Neural cell (in vitro differentiated cells): ENCODE data around the gene ATF7IP2. TPM values are rescaled to one million over a fixed set of nuclear protein-coding genes. Genes with fewer than 3 reads are reported as not detected.

Experiments
- H2AFZ ChIP-seq: fragments of 200-600, 300-800 bp; sonication (generic), shearing (Covaris generic); 2 replicates; pipeline ENCODE4 v1.6.0; 2014; ENCODE audit warnings: low read depth, mild to moderate bottlenecking, antibody characterized with exemption, low read length, moderate library complexity
- H3F3A ChIP-seq: fragments of 200-600 bp; shearing (Covaris generic); 2 replicates; pipeline ENCODE4 v1.6.1; 2016; ENCODE audit warnings: mild to moderate bottlenecking, moderate library complexity, mixed read lengths, antibody characterized with exemption, low read length; ENCODE audit not compliant: insufficient read depth, poor library complexity, severe bottlenecking
- H3K27ac ChIP-seq: fragments of 200-600, 300-800 bp; sonication (generic), shearing (Covaris generic); 2 replicates; pipeline ENCODE4 v1.5.1; 2014; ENCODE audit warnings: mild to moderate bottlenecking, low read length, moderate library complexity
- H3K27me3 ChIP-seq: fragments of 300-800, 200-600 bp; sonication (generic), shearing (Covaris generic); 2 replicates; pipeline ENCODE4 v1.6.0; 2014; ENCODE audit warnings: mild to moderate bottlenecking, low read depth, low read length, moderate library complexity; ENCODE audit not compliant: insufficient read depth
- H3K36me3 ChIP-seq: fragments of 300-800, 200-600 bp; sonication (generic), shearing (Covaris generic); 2 replicates; pipeline ENCODE4 v1.5.1; 2014; ENCODE audit warnings: mild to moderate bottlenecking, antibody characterized with exemption, low read length, moderate library complexity; ENCODE audit not compliant: insufficient read depth
- H3K4me2 ChIP-seq: fragments of 300-800, 200-600 bp; sonication (generic), shearing (Covaris generic); 2 replicates; pipeline ENCODE4 v1.6.0; 2014; ENCODE audit warnings: mild to moderate bottlenecking, low read length
- H3K4me3 ChIP-seq: fragments of 300-800, 200-600 bp; sonication (generic), shearing (Covaris generic); 2 replicates; pipeline ENCODE4 v1.5.1; 2014; ENCODE audit warnings: mild to moderate bottlenecking, low read length, moderate library complexity
- H3K79me2 ChIP-seq: fragments of 200-600 bp; shearing (Covaris generic); replicated peaks from 2 replicates; pipeline ENCODE4 v1.6.0; 2014; ENCODE audit warnings: mild to moderate bottlenecking, low read length, moderate library complexity; ENCODE audit not compliant: insufficient read depth
- H3K9ac ChIP-seq: fragments of 300-800, 200-600 bp; sonication (generic), shearing (Covaris generic); 2 replicates; pipeline ENCODE4 v1.6.1; 2016; ENCODE audit warnings: mild to moderate bottlenecking, low read length, mixed read lengths
- H3K9me2 ChIP-seq: fragments of 200-600 bp; shearing (Covaris generic); 2 replicates; pipeline ENCODE4 v1.6.1; 2016; ENCODE audit warnings: mild to moderate bottlenecking, low read length, mixed read lengths; ENCODE audit not compliant: insufficient read depth
- H3K9me3 ChIP-seq: fragments of 200-600, 300-800 bp; sonication (generic), shearing (Covaris generic); 2 replicates; pipeline ENCODE4 v1.6.1; 2016; ENCODE audit warnings: mild to moderate bottlenecking, mixed run types, low read length, moderate library complexity, mixed read lengths
- H4K20me1 ChIP-seq: fragments of 200-600 bp; shearing (Covaris generic); 2 replicates; pipeline ENCODE4 v1.6.1; 2016; ENCODE audit warnings: mild to moderate bottlenecking, mixed run types; ENCODE audit not compliant: insufficient read depth
- EP300 ChIP-seq: fragments of 450-650 bp; conservative IDR thresholded peaks from 2 replicates; pipeline ENCODE4 v1.6.1; 2014; ENCODE audit warnings: antibody characterized with exemption, mild to moderate bottlenecking, moderate library complexity; ENCODE audit not compliant: poor library complexity, severe bottlenecking
- EZH2 ChIP-seq: fragments of 200-600, 300-800 bp; shearing (Covaris generic), sonication (generic); IDR thresholded peaks from 2 replicates; pipeline ENCODE4 v1.6.1; 2014; ENCODE audit warnings: antibody characterized with exemption, low read length, borderline replicate concordance, mild to moderate bottlenecking; ENCODE audit not compliant: insufficient read depth, poor library complexity, severe bottlenecking
- MXI1 ChIP-seq: fragments of 450-650 bp; conservative IDR thresholded peaks from 2 replicates; pipeline ENCODE4 v1.6.1; 2014; ENCODE audit warnings: antibody characterized with exemption, mild to moderate bottlenecking; ENCODE audit not compliant: poor library complexity, severe bottlenecking
- POLR2AphosphoS5 ChIP-seq: IDR thresholded peaks from 2 replicates; pipeline ENCODE4 v1.6.1; 2012
- RAD21 ChIP-seq: fragments of 450-650 bp; conservative IDR thresholded peaks from 2 replicates; pipeline ENCODE4 v1.6.1; 2014; ENCODE audit warnings: antibody characterized with exemption, mild to moderate bottlenecking, moderate library complexity
- REST ChIP-seq: IDR thresholded peaks from 2 replicates; pipeline ENCODE4 v1.6.1; 2012; ENCODE audit warnings: borderline replicate concordance
- SMC3 ChIP-seq: fragments of 450-650 bp; conservative IDR thresholded peaks from 2 replicates; pipeline ENCODE4 v1.6.1; 2014; ENCODE audit warnings: antibody characterized with exemption, mild to moderate bottlenecking, moderate library complexity; ENCODE audit not compliant: poor library complexity
- TAF1 ChIP-seq: IDR thresholded peaks from 2 replicates; pipeline ENCODE4 v1.6.1; 2012; ENCODE audit warnings: low read depth
- polyA plus RNA-seq: library from polyadenylated mRNA; depleted of rRNA; stranded (reverse); fragments of >200 nt; gene quantifications from 2 replicates; pipeline ENCODE4 v1.2.3, GENCODE V29; 2014
- TF ChIP-seq, protein P1 (sequence below): fragments of 450-650 bp; IDR thresholded peaks from 2 replicates; pipeline ENCODE4 v1.5.1; 2014; ENCODE audit warnings: antibody characterized with exemption, mild to moderate bottlenecking, moderate library complexity; ENCODE audit not compliant: poor library complexity, severe bottlenecking

Gene ATF7IP2
- polyA plus RNA-seq, 1 donor from 2014 or later, result 20.9 TPM

- Histone ChIP-seq H3K9me3 (no peaks in the 10 kb centered on the region), H3K4me2 (no peak overlapping the region), H3K36me3 (no peaks in the 10 kb centered on the region), H3F3A (no peaks in the 10 kb centered on the region), H3K9ac (no peak overlapping the region), H3K4me3 (no peak overlapping the region), H4K20me1 (no peaks in the 10 kb centered on the region), H3K79me2 (no peaks in the 10 kb centered on the region), H2AFZ (no peak overlapping the region), H3K27me3 (no peaks in the 10 kb centered on the region), H3K27ac (no peak overlapping the region), H3K9me2 (no peaks in the 10 kb centered on the region)
- TF ChIP-seq EZH2, result no peak
- no peak for TF ChIP-seq RAD21
- no peak for TF ChIP-seq EP300
- TF ChIP-seq REST, result no peak
- no peak for TF ChIP-seq POLR2AphosphoS5
- no peak for TF ChIP-seq TAF1
- no peak for TF ChIP-seq SMC3
- TF ChIP-seq, protein P1, sequence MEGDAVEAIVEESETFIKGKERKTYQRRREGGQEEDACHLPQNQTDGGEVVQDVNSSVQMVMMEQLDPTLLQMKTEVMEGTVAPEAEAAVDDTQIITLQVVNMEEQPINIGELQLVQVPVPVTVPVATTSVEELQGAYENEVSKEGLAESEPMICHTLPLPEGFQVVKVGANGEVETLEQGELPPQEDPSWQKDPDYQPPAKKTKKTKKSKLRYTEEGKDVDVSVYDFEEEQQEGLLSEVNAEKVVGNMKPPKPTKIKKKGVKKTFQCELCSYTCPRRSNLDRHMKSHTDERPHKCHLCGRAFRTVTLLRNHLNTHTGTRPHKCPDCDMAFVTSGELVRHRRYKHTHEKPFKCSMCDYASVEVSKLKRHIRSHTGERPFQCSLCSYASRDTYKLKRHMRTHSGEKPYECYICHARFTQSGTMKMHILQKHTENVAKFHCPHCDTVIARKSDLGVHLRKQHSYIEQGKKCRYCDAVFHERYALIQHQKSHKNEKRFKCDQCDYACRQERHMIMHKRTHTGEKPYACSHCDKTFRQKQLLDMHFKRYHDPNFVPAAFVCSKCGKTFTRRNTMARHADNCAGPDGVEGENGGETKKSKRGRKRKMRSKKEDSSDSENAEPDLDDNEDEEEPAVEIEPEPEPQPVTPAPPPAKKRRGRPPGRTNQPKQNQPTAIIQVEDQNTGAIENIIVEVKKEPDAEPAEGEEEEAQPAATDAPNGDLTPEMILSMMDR, result no peak
- TF ChIP-seq MXI1, result no peak
Observed at GRCh38 chr16:10345629-10346028, 40.2 kb upstream of the ATF7IP2 start.

DNA sequence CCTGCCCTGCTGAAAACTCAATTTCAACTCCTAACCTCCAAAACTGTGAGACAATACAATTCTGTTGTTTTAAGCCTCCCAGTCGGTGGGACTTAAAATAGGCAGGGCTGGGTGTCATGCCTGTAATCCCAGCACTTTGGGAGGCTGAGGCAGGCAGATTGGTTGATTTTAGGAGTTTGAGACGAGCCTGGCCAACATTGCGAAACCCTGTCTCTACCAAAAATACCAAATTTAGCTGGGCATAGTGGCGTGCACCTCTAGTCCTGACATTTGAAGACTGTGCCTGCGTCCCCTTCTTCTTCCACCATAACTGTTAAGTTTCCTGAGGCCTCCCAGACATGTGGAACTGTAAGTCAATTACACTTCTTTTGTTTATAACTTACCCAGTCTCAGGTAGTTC lies 36.0 kb upstream of the ATF7IP2 start:
- no peaks in the 10 kb centered on the region for H3K9me3 ChIP-seq
- H4K20me1 ChIP-seq, result no peaks in the 10 kb centered on the region
- no peaks in the 10 kb centered on the region for H3K79me2 ChIP-seq
- no peaks in the 10 kb centered on the region for H3K36me3 ChIP-seq
- no peaks in the 10 kb centered on the region for H3F3A ChIP-seq
- H3K27me3 ChIP-seq, result no peaks in the 10 kb centered on the region
- no peak overlapping the region for H3K9ac ChIP-seq
- no peaks in the 10 kb centered on the region for H3K9me2 ChIP-seq
- no peak overlapping the region for H2AFZ ChIP-seq
- no peak overlapping the region for H3K4me3 ChIP-seq
- TF ChIP-seq RAD21 (no peak), SMC3 (no peak), TAF1 (no peak), REST (no peak), EP300 (no peak), MXI1 (no peak), EZH2 (no peak), POLR2AphosphoS5 (no peak)
- TF ChIP-seq, protein P1, result no peak
- H3K4me2 ChIP-seq, result no peak overlapping the region
- H3K27ac ChIP-seq, result no peak overlapping the region
